Placental epithelial cell (primary cell): ENCODE measurements around the gene USP46. TPM values are rescaled to one million over a fixed set of nuclear protein-coding genes. Genes with fewer than 3 reads are reported as not detected.

Source experiments
- total RNA-seq: library from RNA; depleted of rRNA; stranded (reverse); fragments of >200 nt; gene quantifications from 2 replicates; pipeline ENCODE4 v1.2.3, GENCODE V29; 2012

USP46 gene, protein sequence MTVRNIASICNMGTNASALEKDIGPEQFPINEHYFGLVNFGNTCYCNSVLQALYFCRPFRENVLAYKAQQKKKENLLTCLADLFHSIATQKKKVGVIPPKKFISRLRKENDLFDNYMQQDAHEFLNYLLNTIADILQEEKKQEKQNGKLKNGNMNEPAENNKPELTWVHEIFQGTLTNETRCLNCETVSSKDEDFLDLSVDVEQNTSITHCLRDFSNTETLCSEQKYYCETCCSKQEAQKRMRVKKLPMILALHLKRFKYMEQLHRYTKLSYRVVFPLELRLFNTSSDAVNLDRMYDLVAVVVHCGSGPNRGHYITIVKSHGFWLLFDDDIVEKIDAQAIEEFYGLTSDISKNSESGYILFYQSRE
- total RNA-seq: 7.9 and 8.7 TPM in 2 replicates

DNA sequence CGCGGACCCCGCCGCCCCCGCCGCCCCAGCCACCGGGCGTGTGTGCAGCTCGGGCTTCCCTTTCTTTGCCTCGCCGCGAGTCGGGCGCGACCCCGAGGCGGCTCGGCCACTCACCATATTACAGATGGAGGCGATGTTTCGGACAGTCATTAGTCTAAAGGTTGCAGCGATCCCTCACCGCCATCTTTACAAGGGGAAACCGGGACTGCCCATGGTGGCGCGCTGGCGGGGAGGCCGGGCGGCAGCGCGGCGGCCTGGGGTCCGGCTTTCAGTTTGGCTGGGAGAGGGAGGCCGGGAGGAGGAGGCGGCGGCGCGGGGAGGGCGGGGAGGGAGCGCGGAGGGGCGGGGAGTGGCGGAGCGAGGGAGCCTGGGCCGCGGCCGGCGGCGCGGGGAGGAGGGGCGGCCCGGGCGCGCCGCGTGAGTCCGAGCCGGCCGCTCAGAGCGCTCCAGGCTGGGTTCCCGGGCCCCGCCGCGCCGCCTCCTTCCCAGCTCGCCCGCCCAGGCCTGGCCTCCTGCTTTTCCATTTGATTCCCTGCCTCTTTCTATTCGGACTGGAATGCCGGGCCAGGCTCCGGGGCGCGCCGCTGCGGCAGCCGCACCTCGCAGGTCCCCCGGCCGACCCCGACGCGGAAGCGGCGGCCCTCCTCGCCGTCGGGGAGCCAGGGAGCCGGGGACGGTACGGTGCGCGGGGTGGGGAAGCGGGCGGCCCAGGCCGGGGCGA, at the start of gene USP46:
Gene USP46 (minus strand): TSS at position 301 of the 721 bp plus-strand sequence. CDS start 151 bp downstream, at position 150.

Other genes starting within 250 kb of the USP46 start
- gene ERVMER34-1, start 92.1 kb upstream of the USP46 start, total RNA-seq: 0.33 and 0.39 TPM in 2 replicates
- 0.22 TPM in 1 of 2 replicates, not detected in the other for gene RASL11B, start 203.0 kb upstream of the USP46 start, total RNA-seq